HepG2 (cell line): ENCODE data around the gene SERPINA6. TPM values are rescaled to one million over a fixed set of nuclear protein-coding genes. Genes with fewer than 3 reads are reported as not detected.

Experiments
- ATAC-seq: fragments of 200-7000 bp; cut with Tn5 transposase; 3 replicates; pipeline ENCODE4 v1.9.1; 2020; ENCODE audit warnings: mild to moderate bottlenecking, moderate library complexity
- BruUV-seq: library from RNA; stranded (reverse); fragments of 400-500 nt; replicated peaks from 2 replicates; lab custom pipeline; 2021; lab: Mats Ljungman, UMichigan
- CTCF ChIA-PET: fragments of 300-600 bp; formaldehyde crosslinking; extraction: SDS; loops from one replicate; lab custom pipeline; 2021; ENCODE audit warnings: low total read pairs, inconsistent platforms, low intra/inter-chr PET ratio; lab: Yijun Ruan, JAX
- POLR2A ChIA-PET: fragments of 350-600 bp; sonication (Branson Sonifier 250); formaldehyde crosslinking; loops from one replicate; lab custom pipeline; 2020; ENCODE audit warnings: antibody characterized with exemption, inconsistent platforms; lab: Yijun Ruan, JAX
- DNase-seq: peaks from one replicate; pipeline ENCODE4 v3.0.0-alpha.2; 2015; ENCODE audit warnings: low spot score
- FAIRE-seq: peaks from 3 replicates; lab custom pipeline; 2011; peaks lifted over from hg19 to GRCh38; lab: Jason Lieb, UNC
- H2AFZ ChIP-seq: one replicate; pipeline ENCODE4 v1.6.1; 2011; ENCODE audit warnings: low read length, inconsistent platforms
- H3K27ac ChIP-seq: fragments of 300-600 bp; 3 replicates; pipeline ENCODE4 v1.8.0; 2011; ENCODE audit warnings: mixed run types, mild to moderate bottlenecking, mixed read lengths, low read length, inconsistent platforms; ENCODE audit not compliant: insufficient read depth; ENCODE audit errors: extremely low read length
- H3K27me3 ChIP-seq, 2 experiments: fragments of 200-600 bp in 1 of 2; 2 replicates in 1 of 2; 3 replicates in 1 of 2; pipeline versions ENCODE4 v1.6.0 to v1.8.0; 2011; ENCODE audit warnings: low read length in 2 of 2, mild to moderate bottlenecking in 2 of 2, moderate library complexity in 2 of 2, inconsistent platforms in 1 of 2; ENCODE audit not compliant: insufficient read depth in 2 of 2, control insufficient read depth in 1 of 2
- H3K36me3 ChIP-seq, 2 experiments: fragments of 200-600 bp in 1 of 2; replicated peaks in 1 of 2; 2 replicates in 1 of 2; 3 replicates in 1 of 2; pipeline versions ENCODE4 v1.5.1 to v1.8.0; 2011; ENCODE audit warnings: low read length in 2 of 2, inconsistent platforms in 1 of 2; ENCODE audit not compliant: insufficient read depth in 2 of 2, control insufficient read depth in 1 of 2
- H3K4me1 ChIP-seq: 2 replicates; pipeline ENCODE4 v1.5.1; 2012; ENCODE audit warnings: low read length, inconsistent platforms; ENCODE audit not compliant: insufficient read depth
- H3K4me2 ChIP-seq: 2 replicates; pipeline ENCODE4 v1.6.0; 2011; ENCODE audit warnings: low read depth, low read length, inconsistent platforms
- H3K4me3 ChIP-seq, 3 experiments: fragments of 200-600 bp in 1 of 3; sonication (generic), shearing (Covaris generic) in 1 of 3; replicated peaks in 1 of 3; 2 replicates each; pipeline ENCODE4 v1.5.1; 2011 to 2016; ENCODE audit warnings: low read length in 3 of 3, inconsistent platforms in 2 of 3, low read depth in 2 of 3, mild to moderate bottlenecking in 2 of 3, control low read depth in 1 of 3, mixed read lengths in 1 of 3; ENCODE audit not compliant: insufficient read depth in 1 of 3
- H3K79me2 ChIP-seq: one replicate; pipeline ENCODE4 v1.6.1; 2011; ENCODE audit warnings: low read length, inconsistent platforms; ENCODE audit not compliant: insufficient read depth
- H3K9ac ChIP-seq: 2 replicates; pipeline ENCODE4 v1.6.0; 2011; ENCODE audit warnings: mild to moderate bottlenecking, low read depth, low read length, inconsistent platforms; ENCODE audit not compliant: insufficient read depth
- H3K9me3 ChIP-seq: 2 replicates; pipeline ENCODE4 v1.5.1; 2012; ENCODE audit warnings: mild to moderate bottlenecking, low read length
- H4K20me1 ChIP-seq: 2 replicates; pipeline ENCODE4 v1.6.0; 2011; ENCODE audit warnings: inconsistent platforms, mild to moderate bottlenecking, low read length, moderate library complexity; ENCODE audit not compliant: insufficient read depth
- ATF7 ChIP-seq, 2 experiments: fragments of 450-650 bp in 1 of 2; sonication (generic) in 1 of 2; formaldehyde crosslinking in 1 of 2; IDR thresholded peaks; 2 replicates each; pipeline versions ENCODE4 v1.4.0 to v1.6.1; 2016 to 2020; ENCODE audit warnings: antibody characterized with exemption in 1 of 2, mild to moderate bottlenecking in 1 of 2, missing genetic modification reagents in 1 of 2
- CBX1 ChIP-seq: IDR thresholded peaks from one replicate; pipeline ENCODE4 v1.6.1; 2016; ENCODE audit warnings: antibody characterized with exemption, low read depth
- CEBPB ChIP-seq: IDR thresholded peaks from 2 replicates; pipeline ENCODE4 v1.6.1; 2011; ENCODE audit warnings: low read depth, low read length, improper control_type of control experiment, borderline replicate concordance
- ELF4 ChIP-seq: sonication (generic); formaldehyde crosslinking; IDR thresholded peaks from 2 replicates; pipeline ENCODE4 v1.5.0; 2020; ENCODE audit warnings: missing genetic modification reagents, mild to moderate bottlenecking, moderate library complexity, borderline replicate concordance
- HIVEP1 ChIP-seq: sonication (generic); formaldehyde crosslinking; IDR thresholded peaks from 2 replicates; pipeline ENCODE4 v1.4.0; 2020; ENCODE audit warnings: mild to moderate bottlenecking, missing genetic modification reagents
- KAT7 ChIP-seq: IDR thresholded peaks from 2 replicates; pipeline ENCODE4 v1.6.1; 2018; ENCODE audit warnings: borderline replicate concordance, missing compliant biosample characterization
- RBFOX2 ChIP-seq: fragments of 200-400 bp; formaldehyde crosslinking; IDR thresholded peaks from 2 replicates; pipeline ENCODE4 v1.6.1; 2017; ENCODE audit warnings: low read depth, mild to moderate bottlenecking, low read length
- ZNF33A ChIP-seq: sonication (generic); formaldehyde crosslinking; IDR thresholded peaks from 2 replicates; pipeline ENCODE4 v1.5.1; 2020; ENCODE audit warnings: missing genetic modification reagents, mild to moderate bottlenecking, moderate library complexity, borderline replicate concordance
- ZNF451 ChIP-seq: sonication (generic); formaldehyde crosslinking; IDR thresholded peaks from 2 replicates; pipeline ENCODE4 v1.5.0; 2020; ENCODE audit warnings: mild to moderate bottlenecking, missing genetic modification reagents
- ZNF768 ChIP-seq: sonication (generic); formaldehyde crosslinking; IDR thresholded peaks from 2 replicates; pipeline ENCODE4 v1.4.0; 2020; ENCODE audit warnings: missing genetic modification reagents
- WGBS: methylation state at CpG from one replicate; pipeline ENCODE4 v1.1.6; 2017; ENCODE audit warnings: low lambda C conversion rate; 5-methylcytosine and 5-hydroxymethylcytosine counted together
- in situ Hi-C: cut with HindIII; loops from 2 replicates; pipeline ENCODE4 v1.10.0; 2017; ENCODE audit warnings: low pct_unique_long_range_greater_than_20kb; ENCODE audit not compliant: extremely low pct_ligation_motif_present
- intact Hi-C: fragments of 100-400 bp; cut with micrococcal nuclease; formaldehyde crosslinking; loops from one replicate; pipeline ENCODE4 v1.10.0; 2022; ENCODE audit not compliant: unreplicated experiment
- polyA plus RNA-seq, 8 experiments: library from polyadenylated mRNA; depleted of rRNA in 3 of 8; stranded (reverse) in 7 of 8; unstranded in 1 of 8; fragments of >200 nt; fragmentation: Illumina TruSeq in 4 of 8; extraction: Trizol in 4 of 8; gene quantifications; 2 replicates each; pipeline versions ENCODE4 v1.2.1 to v1.2.3, GENCODE V29; 2011 to 2016; ENCODE audit warnings: low read depth in 4 of 8, missing spikeins in 1 of 8, mixed read lengths in 1 of 8; ENCODE audit not compliant: insufficient read depth in 1 of 8
- total RNA-seq, 5 experiments: library from RNA; depleted of rRNA; stranded (reverse); fragments of >200 nt; fragmentation: Illumina TruSeq; extraction: Trizol; gene quantifications; 2 replicates each; pipeline ENCODE4 v1.2.3, GENCODE V29; 2016; ENCODE audit warnings: low read depth in 1 of 5
- TF ChIP-seq, protein P1 (sequence below): sonication (generic); formaldehyde crosslinking; IDR thresholded peaks from 2 replicates; pipeline ENCODE4 v1.5.0; 2020; ENCODE audit warnings: mild to moderate bottlenecking, missing genetic modification reagents
- TF ChIP-seq, protein P2 (sequence below): sonication (generic); formaldehyde crosslinking; IDR thresholded peaks from 2 replicates; pipeline ENCODE4 v1.9.0; 2021; ENCODE audit warnings: missing genetic modification reagents, mild to moderate bottlenecking, borderline replicate concordance
- TF ChIP-seq, protein P3 (sequence below): sonication (generic); formaldehyde crosslinking; IDR thresholded peaks from 2 replicates; pipeline ENCODE4 v1.4.0; 2020; ENCODE audit warnings: missing genetic modification reagents
- TF ChIP-seq, protein P4 (sequence below): sonication (generic); formaldehyde crosslinking; IDR thresholded peaks from 2 replicates; pipeline ENCODE4 v1.5.1; 2020; ENCODE audit warnings: missing genetic modification reagents, mild to moderate bottlenecking, borderline replicate concordance

The SERPINA6 gene
- total and polyA plus RNA-seq, 2 of the 13 experiments (the other 11 are each of a cell fraction or from before 2014, with no cell fraction given): 260 to 333 TPM

DNA sequence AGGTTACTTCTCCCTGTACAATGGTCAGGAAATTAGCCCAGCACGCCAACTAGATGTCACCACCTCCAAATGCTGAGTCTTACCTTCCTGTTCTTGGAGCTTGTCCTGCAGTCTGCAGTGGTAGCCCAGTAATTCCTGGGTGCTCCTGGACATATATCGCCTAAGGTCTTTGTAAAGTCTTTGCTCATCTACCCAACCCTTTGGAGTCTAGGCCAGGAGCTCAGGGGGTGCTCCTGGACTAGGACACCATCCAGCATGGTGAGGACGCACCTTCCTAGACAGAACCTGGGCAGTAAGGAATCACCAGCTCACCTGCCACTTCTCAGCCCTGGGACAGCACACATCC lies 30.6 kb downstream of the SERPINA6 start:
- TSS peak; percentile 79 for BruUV-seq
- no peak; the same call in none of the 3 replicates for ATAC-seq
- Histone ChIP-seq H3K79me2 (peaks cover 27% of the 10 kb centered on the region), H3K4me3 (peak overlapping the region; percentile 48 to 84 (median 67)), H3K9me3 (no peaks in the 10 kb centered on the region), H3K27me3 (no peaks in the 10 kb centered on the region; a peak in 1 of 5 replicates), H2AFZ (no peak overlapping the region), H3K4me1 (peaks cover 96% of the 10 kb centered on the region), H3K27ac (peak overlapping the region; percentile 97), H4K20me1 (no peaks in the 10 kb centered on the region), H3K9ac (peak overlapping the region; percentile 90), H3K4me2 (peak overlapping the region; percentile 98), H3K36me3 (peaks cover 6 to 7% of the 10 kb centered on the region in 2 experiments; a peak in 4 of 5 replicates)
- ChIA-PET CTCF (no interaction called here), POLR2A (interaction anchor here (0.7 to 4.9 kb wide), 37 partner anchors 10 to 295 kb away, joined by 3 to 122 read pairs (median 6); partner anchors contain the start of genes CCDC197, DDX24, IFI27L1 and OTUB2)
- in situ Hi-C loops: no loop called here
- FAIRE-seq: no peak
- intact Hi-C loops: loop anchor here (5.0 kb wide), 1 partner anchor 155 kb away; no protein-coding TSS in a partner anchor
- 0% methylated on average over 2 of the region's 3 CpGs for WGBS
- DNase-seq: no peak
- TF ChIP-seq HIVEP1 (CRISPR knock-in tag) (no peak), KAT7 (CRISPR knock-in tag) (0 out of 2 replicates have a peak, but pooled peaks have one; percentile 7), ZNF768 (CRISPR knock-in tag) (no peak), ELF4 (no peak), CEBPB (no peak), ATF7 (IDR thresholded peaks at IDR 0.05) (no peak), ATF7 (CRISPR knock-in tag; IDR thresholded peaks at IDR 0.05) (no peak), ZNF451 (CRISPR knock-in tag) (0 out of 2 replicates have a peak, but pooled peaks have one; percentile 30), ZNF33A (CRISPR knock-in tag) (no peak), RBFOX2 (peak; percentile 70), CBX1 (peak; percentile 44)
- TF ChIP-seq, protein P1, sequence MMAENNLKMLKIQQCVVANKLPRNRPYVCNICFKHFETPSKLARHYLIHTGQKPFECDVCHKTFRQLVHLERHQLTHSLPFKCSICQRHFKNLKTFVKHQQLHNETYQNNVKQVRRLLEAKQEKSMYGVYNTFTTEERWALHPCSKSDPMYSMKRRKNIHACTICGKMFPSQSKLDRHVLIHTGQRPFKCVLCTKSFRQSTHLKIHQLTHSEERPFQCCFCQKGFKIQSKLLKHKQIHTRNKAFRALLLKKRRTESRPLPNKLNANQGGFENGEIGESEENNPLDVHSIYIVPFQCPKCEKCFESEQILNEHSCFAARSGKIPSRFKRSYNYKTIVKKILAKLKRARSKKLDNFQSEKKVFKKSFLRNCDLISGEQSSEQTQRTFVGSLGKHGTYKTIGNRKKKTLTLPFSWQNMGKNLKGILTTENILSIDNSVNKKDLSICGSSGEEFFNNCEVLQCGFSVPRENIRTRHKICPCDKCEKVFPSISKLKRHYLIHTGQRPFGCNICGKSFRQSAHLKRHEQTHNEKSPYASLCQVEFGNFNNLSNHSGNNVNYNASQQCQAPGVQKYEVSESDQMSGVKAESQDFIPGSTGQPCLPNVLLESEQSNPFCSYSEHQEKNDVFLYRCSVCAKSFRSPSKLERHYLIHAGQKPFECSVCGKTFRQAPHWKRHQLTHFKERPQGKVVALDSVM (CRISPR knock-in tag): no peak
- TF ChIP-seq, protein P2, sequence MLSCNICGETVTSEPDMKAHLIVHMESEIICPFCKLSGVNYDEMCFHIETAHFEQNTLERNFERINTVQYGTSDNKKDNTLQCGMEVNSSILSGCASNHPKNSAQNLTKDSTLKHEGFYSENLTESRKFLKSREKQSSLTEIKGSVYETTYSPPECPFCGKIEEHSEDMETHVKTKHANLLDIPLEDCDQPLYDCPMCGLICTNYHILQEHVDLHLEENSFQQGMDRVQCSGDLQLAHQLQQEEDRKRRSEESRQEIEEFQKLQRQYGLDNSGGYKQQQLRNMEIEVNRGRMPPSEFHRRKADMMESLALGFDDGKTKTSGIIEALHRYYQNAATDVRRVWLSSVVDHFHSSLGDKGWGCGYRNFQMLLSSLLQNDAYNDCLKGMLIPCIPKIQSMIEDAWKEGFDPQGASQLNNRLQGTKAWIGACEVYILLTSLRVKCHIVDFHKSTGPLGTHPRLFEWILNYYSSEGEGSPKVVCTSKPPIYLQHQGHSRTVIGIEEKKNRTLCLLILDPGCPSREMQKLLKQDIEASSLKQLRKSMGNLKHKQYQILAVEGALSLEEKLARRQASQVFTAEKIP (CRISPR knock-in tag): no peak
- TF ChIP-seq, protein P3, sequence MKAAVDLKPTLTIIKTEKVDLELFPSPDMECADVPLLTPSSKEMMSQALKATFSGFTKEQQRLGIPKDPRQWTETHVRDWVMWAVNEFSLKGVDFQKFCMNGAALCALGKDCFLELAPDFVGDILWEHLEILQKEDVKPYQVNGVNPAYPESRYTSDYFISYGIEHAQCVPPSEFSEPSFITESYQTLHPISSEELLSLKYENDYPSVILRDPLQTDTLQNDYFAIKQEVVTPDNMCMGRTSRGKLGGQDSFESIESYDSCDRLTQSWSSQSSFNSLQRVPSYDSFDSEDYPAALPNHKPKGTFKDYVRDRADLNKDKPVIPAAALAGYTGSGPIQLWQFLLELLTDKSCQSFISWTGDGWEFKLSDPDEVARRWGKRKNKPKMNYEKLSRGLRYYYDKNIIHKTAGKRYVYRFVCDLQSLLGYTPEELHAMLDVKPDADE: no peak
- TF ChIP-seq, protein P4, sequence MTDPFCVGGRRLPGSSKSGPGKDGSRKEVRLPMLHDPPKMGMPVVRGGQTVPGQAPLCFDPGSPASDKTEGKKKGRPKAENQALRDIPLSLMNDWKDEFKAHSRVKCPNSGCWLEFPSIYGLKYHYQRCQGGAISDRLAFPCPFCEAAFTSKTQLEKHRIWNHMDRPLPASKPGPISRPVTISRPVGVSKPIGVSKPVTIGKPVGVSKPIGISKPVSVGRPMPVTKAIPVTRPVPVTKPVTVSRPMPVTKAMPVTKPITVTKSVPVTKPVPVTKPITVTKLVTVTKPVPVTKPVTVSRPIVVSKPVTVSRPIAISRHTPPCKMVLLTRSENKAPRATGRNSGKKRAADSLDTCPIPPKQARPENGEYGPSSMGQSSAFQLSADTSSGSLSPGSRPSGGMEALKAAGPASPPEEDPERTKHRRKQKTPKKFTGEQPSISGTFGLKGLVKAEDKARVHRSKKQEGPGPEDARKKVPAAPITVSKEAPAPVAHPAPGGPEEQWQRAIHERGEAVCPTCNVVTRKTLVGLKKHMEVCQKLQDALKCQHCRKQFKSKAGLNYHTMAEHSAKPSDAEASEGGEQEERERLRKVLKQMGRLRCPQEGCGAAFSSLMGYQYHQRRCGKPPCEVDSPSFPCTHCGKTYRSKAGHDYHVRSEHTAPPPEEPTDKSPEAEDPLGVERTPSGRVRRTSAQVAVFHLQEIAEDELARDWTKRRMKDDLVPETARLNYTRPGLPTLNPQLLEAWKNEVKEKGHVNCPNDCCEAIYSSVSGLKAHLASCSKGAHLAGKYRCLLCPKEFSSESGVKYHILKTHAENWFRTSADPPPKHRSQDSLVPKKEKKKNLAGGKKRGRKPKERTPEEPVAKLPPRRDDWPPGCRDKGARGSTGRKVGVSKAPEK: 0 out of 2 replicates have a peak, but pooled peaks have one; percentile 32
